ES-I3 (cell line): ENCODE results near the gene PLAU.

Source experiments
- H3K36me3 ChIP-seq: 2 replicates; pipeline ENCODE4 v1.6.1; 2013; ENCODE audit warnings: mild to moderate bottlenecking, low read length, control low read depth, moderate library complexity; ENCODE audit not compliant: insufficient read depth
- H3K4me1 ChIP-seq: 2 replicates; pipeline ENCODE4 v1.6.1; 2013; ENCODE audit warnings: mild to moderate bottlenecking, control low read depth, low read length; ENCODE audit not compliant: insufficient read depth
- H3K9ac ChIP-seq: 2 replicates; pipeline ENCODE4 v1.6.1; 2013; ENCODE audit warnings: low read depth, mild to moderate bottlenecking, low read length, moderate library complexity
- H3K9me3 ChIP-seq: 2 replicates; pipeline ENCODE4 v1.6.1; 2013; ENCODE audit warnings: mild to moderate bottlenecking, low read length, moderate library complexity; ENCODE audit not compliant: control insufficient read depth, insufficient read depth

Gene PLAU

DNA sequence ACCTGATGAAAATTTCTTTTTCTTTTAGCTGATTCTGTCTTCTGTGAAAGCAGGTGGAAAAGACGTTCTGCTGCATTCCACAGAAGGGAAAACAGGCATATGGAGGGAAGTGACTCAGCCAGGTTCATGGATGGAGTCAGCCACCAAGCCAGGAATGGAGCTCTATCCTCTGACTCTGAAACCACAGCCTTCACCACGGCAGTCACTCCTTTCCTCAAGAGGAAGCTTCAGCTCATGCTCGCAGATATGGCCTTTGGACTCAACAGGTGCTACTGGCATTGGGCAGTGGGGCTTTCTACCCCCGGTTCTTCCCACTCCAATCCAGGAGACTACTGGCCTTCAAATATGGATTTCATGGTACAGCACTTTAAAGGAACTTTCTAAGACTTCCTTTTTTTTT is 11.5 kb upstream of the PLAU start:
- Histone ChIP-seq H3K36me3 (no peaks in the 10 kb centered on the region), H3K4me1 (peaks cover 7% of the 10 kb centered on the region; the same call in 1 of the 2 replicates), H3K9ac (no peak overlapping the region), H3K9me3 (no peaks in the 10 kb centered on the region)

DNA sequence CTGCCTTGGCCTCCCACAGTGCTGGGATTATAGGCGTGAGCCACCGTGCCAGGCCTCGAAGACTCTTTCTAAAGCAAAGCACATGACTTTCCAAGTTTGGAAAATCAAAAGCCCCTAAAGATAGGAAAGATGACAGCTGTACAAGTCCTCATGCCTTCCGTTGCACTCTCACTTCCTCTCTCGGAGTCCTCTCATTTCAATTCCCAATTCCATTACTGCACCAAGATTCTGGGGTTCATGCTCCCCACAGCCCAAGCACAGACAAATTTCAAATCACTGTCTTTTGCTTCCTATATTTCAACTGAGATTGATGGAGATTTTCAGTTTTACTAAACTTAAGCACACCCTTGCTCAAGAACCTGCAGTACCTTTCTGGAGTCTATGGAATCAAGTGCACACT is 10.9 kb upstream of the PLAU start:
- Histone ChIP-seq H3K9me3 (no peaks in the 10 kb centered on the region), H3K9ac (no peak overlapping the region), H3K36me3 (no peaks in the 10 kb centered on the region), H3K4me1 (peaks cover 7% of the 10 kb centered on the region; the same call in 1 of the 2 replicates)

DNA sequence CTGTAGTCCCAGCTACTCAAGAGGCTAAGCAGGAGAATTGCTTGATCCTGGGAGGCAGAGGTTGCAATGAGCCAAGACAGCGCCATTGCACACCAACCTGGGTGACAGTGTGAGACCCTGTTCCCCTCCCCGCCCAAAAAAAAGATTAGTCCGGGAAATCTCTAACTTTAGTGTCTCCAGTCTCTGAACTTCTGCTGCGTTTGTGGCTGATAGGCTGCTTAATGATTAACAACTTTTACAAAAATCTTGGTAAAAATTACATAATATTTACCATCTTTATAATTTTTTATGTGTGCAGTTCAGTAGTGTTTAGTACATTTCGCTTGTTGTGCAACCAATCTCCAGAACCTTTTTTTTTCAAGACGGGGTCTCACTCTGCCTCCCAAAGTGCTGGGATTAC is 9.7 kb upstream of the PLAU start:
- H3K9me3 ChIP-seq = no peaks in the 10 kb centered on the region
- peaks cover 18% of the 10 kb centered on the region; the same call in 1 of the 2 replicates for H3K4me1 ChIP-seq
- no peaks in the 10 kb centered on the region for H3K36me3 ChIP-seq
- H3K9ac ChIP-seq = no peak overlapping the region

DNA sequence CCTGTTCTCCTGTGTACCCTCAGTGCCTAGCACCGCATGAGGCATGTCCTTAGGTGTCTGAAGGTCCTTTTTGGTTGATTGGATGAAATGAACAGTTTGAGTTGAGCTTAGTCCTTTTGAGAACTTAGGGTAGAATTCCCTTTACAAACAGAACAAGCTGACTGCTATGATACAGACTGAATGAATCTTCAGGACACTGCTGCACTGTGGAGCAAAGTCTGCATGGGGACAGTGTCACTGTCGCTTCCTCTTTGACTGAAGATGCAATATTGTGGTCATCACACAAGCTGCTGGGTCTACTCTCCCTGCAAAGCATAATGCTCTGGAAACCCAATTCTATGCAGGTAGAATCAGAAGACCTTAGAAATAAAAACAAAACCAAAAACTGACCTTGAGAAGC is 8.6 kb upstream of the PLAU start:
- H3K4me1 ChIP-seq = peaks cover 26% of the 10 kb centered on the region; the same call in 1 of the 2 replicates
- H3K9me3 ChIP-seq = no peaks in the 10 kb centered on the region
- no peaks in the 10 kb centered on the region for H3K36me3 ChIP-seq
- H3K9ac ChIP-seq = no peak overlapping the region

DNA sequence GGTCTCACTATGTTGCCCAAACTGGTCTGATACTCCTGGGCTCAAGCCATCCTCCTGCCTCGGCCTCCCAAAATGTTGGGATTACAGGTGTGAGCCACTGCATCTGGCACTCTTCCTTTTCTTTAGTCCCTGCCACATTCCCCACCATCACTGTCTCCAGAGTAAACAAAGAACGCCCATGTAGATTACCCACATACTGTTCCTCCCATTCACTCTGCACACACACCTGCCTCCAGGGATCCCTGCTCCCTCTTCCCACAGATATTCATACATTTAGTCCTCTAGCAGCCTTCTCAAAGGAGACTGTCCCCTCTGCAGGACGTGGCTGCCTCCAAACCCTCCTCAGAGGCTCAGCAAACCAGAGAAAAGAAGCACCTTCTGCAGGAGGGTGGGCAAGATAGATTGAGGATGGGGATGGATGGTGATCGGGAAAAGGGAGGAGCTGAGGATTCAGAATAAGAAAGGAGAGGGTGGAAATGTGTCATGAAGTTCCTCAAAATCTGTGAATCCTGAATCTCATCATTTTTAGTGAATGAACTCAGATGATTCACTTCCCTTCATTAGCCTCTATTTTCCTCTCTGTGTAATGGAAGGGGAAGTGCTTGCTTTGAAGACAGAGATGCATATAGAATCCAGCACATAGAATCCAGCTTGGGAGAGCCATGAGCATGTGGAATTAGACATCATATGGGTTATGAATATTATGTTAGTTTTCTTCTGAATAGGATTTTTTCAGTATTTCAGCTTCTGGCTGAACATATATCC is 5.5 kb upstream of the PLAU start:
- H3K4me1 ChIP-seq = peaks cover 39% of the 10 kb centered on the region
- no peak overlapping the region for H3K9ac ChIP-seq
- H3K36me3 ChIP-seq = no peaks in the 10 kb centered on the region
- H3K9me3 ChIP-seq = no peaks in the 10 kb centered on the region

DNA sequence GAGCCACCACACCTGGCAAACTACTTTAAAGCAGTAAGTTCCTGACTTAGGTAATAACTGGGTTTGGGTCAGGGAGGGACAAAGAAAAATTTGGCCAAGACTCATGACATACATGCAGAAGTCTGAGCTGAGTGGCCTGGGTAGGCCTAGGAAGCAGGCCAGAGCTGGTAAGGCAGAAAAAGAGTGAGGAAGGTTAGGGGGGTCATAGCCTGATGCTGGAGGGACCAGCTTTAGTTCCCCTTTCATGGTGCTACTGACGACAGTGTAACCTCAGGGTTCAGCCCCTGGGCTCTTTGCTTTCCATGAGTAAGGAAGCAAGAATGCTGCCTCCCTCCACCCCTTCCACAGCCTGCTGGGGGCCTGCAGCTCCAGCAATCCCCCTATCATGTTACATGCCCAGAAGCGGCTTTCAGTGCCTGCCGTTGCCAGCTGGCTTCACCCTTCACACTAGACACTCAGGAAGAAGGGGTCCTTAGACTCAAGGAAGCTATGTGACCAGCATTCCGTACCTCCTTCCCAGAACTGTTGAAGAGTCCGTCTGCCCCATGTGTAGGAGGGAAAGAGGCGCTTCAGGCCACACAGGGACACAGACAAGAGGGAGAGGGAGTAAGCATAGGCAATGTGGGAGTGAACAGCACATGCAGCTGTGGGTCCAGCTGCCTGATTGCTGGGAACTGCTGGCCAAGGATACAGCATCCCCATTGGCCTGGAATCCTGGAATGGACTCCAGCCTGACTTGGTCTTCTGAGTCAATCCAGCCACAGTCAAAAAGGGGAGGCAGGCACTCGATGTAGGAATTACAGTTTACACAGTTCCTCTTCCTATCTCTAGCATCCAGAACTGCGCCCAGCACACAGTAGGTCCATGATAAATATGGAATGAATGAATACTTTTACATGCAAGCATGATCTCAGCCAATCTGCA is 4.1 kb upstream of the PLAU start:
- H3K36me3 ChIP-seq = no peaks in the 10 kb centered on the region
- H3K9ac ChIP-seq = peak overlapping the region; percentile 6; the same call in 1 of the 2 replicates
- peaks cover 39% of the 10 kb centered on the region for H3K4me1 ChIP-seq
- H3K9me3 ChIP-seq = no peaks in the 10 kb centered on the region

DNA sequence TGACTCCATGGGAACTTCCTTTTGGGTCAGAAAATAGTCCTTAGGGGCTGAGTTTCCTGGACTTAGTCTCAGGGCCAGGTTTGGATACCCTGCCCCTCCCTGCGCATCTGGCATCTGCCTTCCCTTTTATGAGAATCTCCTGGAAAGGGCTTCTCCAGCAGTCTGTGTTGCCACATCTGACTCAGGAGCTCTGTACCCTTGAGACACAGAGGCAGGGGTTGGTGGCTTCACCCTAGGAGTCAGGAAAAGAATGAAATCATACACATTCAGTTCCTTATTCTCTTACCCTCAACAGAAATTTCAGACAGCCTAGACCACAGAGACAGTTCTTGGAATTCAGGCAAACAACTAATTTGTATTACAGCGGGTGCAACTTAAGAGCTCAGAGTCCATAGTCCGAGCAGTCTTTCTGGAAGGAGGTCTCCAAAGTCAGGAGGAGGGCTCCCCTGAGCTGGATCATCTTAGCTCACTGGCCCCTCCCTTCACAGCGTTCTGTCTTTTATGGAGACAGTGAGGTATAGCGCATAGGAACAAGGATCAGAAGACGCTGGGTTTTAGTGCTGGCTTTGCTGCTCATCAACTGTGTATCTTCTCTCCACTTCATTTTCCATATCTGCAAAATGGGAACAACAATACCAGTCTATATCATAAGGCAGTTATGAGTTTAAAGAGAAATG is 3.0 kb upstream of the PLAU start:
- Histone ChIP-seq H3K4me1 (peaks cover 39% of the 10 kb centered on the region), H3K36me3 (peaks cover under 1% of the 10 kb centered on the region; the same call in 1 of the 2 replicates), H3K9me3 (no peaks in the 10 kb centered on the region), H3K9ac (no peak overlapping the region)

DNA sequence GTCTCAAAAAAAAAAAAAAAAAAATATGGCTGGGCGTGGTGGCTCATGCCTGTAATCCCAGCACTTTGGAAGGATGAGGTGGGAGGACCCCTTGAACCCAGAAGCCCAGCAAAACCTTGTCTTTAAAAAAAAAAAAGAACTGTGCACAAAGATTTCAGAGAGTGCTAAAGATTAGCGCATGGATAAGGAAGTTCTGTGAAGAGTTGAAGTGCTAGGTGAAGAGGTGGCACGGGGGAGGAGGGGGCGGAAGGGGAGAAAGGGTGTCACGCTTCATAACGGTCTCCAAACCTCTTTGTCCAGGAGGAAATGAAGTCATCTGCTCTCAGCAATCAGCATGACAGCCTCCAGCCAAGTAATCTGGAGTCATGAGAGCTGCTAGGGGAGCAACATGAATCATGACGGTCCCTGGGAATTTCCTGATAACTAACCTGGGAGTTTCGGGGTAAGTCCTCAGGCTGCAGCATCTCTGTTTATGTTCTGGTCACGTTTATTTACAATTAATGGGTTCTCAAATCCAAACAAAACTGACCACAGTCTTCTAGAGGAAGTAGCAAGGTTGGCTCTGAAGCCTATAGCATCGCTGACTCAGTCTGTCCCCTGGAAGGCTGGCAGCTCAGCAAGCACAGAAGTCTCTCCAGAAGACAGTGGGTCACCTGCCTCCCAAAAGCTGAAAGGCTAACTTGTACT is 1.9 kb upstream of the PLAU start:
- Histone ChIP-seq H3K9ac (0 out of 2 replicates have a peak overlapping the region, but pooled peaks have one; percentile 70), H3K36me3 (peaks cover 6% of the 10 kb centered on the region; the same call in 1 of the 2 replicates), H3K9me3 (no peaks in the 10 kb centered on the region), H3K4me1 (peaks cover 44% of the 10 kb centered on the region)

DNA sequence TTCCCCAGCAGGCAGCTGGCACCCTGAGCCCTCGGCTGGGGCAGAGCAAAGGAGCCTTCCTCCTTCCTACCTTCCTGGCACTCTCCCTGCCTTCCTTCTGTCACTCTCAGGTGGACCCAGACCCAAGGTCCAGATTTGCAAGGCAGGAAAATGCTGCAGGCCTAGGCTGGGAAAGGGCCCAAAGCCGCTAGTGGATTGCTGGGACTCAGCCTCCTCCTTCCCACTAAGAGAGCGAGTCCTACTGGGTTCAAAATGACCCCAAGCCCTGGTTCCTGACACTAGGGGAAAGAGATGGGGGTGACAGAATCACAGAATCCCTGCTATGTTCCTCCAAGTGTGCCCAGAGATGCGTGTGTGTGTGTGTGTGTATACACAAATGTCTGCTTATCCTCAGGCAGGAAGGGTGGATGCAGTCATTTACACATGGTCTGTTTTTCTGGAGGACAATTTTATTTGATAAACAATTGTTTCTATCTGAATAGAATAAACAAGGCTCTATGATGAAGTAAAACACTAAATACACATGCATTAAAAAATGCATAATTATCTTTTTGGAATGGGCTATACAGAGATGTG is 1.3 kb upstream of the PLAU start:
- H3K36me3 ChIP-seq = peaks cover 6% of the 10 kb centered on the region
- peak overlapping the region; percentile 70; the same call in 1 of the 2 replicates for H3K9ac ChIP-seq
- H3K9me3 ChIP-seq = no peaks in the 10 kb centered on the region
- peaks cover 49% of the 10 kb centered on the region for H3K4me1 ChIP-seq

DNA sequence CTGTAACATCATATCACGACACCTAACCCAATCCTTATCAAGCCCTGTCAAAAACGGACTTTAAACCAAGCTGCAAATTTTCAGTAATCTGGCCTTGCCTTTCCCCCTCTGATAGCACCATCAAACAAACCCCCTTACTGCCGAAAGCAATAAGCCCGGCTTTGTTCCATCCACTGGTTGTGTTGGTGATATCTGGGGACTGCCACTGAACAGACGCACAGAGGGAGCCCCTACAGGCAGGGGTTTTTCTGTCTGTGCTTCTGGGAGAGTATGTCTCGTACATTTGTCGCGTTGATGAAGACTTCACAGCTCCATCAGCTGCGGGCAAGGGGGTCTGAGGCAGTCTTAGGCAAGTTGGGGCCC is 550 bp upstream of the PLAU start:
- Histone ChIP-seq H3K36me3 (peaks cover 6% of the 10 kb centered on the region), H3K4me1 (peaks cover 48% of the 10 kb centered on the region), H3K9ac (peak overlapping the region; percentile 70), H3K9me3 (no peaks in the 10 kb centered on the region)

DNA sequence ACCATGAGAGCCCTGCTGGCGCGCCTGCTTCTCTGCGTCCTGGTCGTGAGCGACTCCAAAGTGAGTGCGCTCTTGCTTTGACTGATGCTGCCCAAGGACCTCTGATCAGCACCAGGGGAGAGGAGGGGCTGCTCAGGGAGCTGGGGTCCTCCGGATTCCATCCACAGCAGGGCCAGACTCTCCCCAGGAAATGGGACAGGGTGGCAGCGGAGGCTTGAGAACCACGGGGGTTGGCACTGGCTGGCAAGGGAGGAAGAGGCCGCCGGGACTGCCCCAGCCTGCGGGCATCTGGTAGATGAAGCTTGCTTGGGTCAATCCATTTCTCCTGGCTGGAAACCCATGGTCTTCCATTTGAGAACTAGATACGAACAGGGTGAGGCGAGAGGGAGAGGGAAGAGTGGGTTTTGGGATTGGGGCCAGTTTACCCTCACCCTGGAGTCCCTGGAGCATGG is 647 bp downstream of the PLAU start:
- Histone ChIP-seq H3K36me3 (peaks cover 6% of the 10 kb centered on the region), H3K9me3 (no peaks in the 10 kb centered on the region), H3K9ac (peak overlapping the region; percentile 70), H3K4me1 (peaks cover 38% of the 10 kb centered on the region)

DNA sequence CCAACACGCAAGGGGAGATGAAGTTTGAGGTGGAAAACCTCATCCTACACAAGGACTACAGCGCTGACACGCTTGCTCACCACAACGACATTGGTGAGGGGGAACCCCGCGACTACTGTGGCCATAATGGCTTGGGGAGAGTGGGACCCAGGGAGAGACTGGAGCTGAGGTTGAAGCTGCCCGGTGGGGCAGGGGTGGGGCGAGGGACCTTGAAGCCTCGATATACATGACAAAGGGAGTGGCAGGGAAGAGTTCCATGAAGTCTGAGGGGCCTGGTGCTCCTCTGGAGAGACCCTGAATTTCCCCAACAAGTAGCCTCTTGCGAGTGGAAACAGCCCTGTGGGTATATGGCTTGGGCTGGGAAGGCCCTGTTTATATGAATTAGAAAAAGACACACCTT is 3.1 kb downstream of the PLAU start:
- Histone ChIP-seq H3K36me3 (peaks cover 6% of the 10 kb centered on the region), H3K4me1 (peaks cover 23% of the 10 kb centered on the region), H3K9me3 (no peaks in the 10 kb centered on the region), H3K9ac (0 out of 2 replicates have a peak overlapping the region, but pooled peaks have one; percentile 4)

DNA sequence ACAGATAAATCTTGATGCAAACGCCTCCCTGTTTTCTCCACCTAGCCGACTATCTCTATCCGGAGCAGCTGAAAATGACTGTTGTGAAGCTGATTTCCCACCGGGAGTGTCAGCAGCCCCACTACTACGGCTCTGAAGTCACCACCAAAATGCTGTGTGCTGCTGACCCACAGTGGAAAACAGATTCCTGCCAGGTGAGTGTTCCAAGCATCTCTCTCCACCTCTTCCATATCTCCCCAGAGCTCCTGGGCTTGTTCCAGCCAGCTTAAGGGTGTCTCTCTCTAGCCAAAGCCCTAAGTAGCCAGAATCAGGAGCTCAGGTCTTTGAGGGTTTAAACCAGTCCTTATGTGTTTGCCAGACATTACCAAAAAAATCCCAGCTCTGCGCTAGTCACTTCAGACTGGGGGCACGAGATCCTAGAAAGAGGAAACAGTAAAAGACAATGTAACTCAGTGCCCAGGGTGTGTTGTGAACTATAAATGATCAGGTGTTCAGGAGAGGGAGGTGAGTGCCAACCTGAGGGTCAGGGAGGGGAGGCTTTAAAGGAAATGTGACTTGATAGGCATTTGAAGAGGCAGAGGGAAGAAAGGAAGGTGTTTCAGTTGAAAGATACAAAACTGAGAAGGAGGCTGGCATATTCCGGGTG is 4.4 kb downstream of the PLAU start:
- H3K36me3 ChIP-seq = peaks cover 6% of the 10 kb centered on the region

More for the DNA sequence above, 4.4 kb downstream of the PLAU start:
- no peaks in the 10 kb centered on the region for H3K9me3 ChIP-seq
- peaks cover 20% of the 10 kb centered on the region; the same call in 1 of the 2 replicates for H3K4me1 ChIP-seq
- no peak overlapping the region for H3K9ac ChIP-seq
